GM18502 (cell line): Measurements from ENCODE around the gene MDH2.
"Not testable (repeated sequence)": the region's sequence is repeated elsewhere in the genome, so short reads cannot be mapped to it uniquely, and the experiment has no call there.

Experiments
- ATAC-seq: cut with Tn5 transposase; IDR thresholded peaks from one replicate; pipeline ENCODE4 v1.9.1; 2021; ENCODE audit warnings: mild to moderate bottlenecking; ENCODE audit not compliant: unreplicated experiment, poor library complexity

Gene MDH2

GRCh38 chr7:76069238-76069638, 21.3 kb downstream of the MDH2 start:
- ATAC-seq = no peak

- no peak for ATAC-seq
Measured at GRCh38 chr7:76071316-76072242, 23.7 kb downstream of the MDH2 start.

- ATAC-seq = no peak
Measured at GRCh38 chr7:76072243-76073148, 24.6 kb downstream of the MDH2 start.

- ATAC-seq = no peak
Measured at GRCh38 chr7:76073335-76073990, 25.6 kb downstream of the MDH2 start.

- no peak for ATAC-seq
Measured at GRCh38 chr7:76074306-76074971, 26.5 kb downstream of the MDH2 start.

GRCh38 chr7:76074972-76075370, 27.1 kb downstream of the MDH2 start:
- ATAC-seq = no peak

- no peak for ATAC-seq
Measured at GRCh38 chr7:76076995-76077394, 29.1 kb downstream of the MDH2 start.

GRCh38 chr7:76077435-76077834, 29.5 kb downstream of the MDH2 start:
- no peak for ATAC-seq

- ATAC-seq = no peak
Measured at GRCh38 chr7:76080204-76080603, 32.3 kb downstream of the MDH2 start.

- ATAC-seq = not testable (repeated sequence)
Measured at GRCh38 chr7:76084115-76084514, 36.2 kb downstream of the MDH2 start.

GRCh38 chr7:76086070-76086469, 38.2 kb downstream of the MDH2 start:
- no peak for ATAC-seq

- not testable (repeated sequence) for ATAC-seq
Measured at GRCh38 chr7:76087362-76087791, 39.5 kb downstream of the MDH2 start.

- ATAC-seq = no peak
Measured at GRCh38 chr7:76089865-76090475, 42.1 kb downstream of the MDH2 start.

GRCh38 chr7:76091506-76091905, 43.6 kb downstream of the MDH2 start:
- ATAC-seq = no peak

GRCh38 chr7:76093531-76093930, 45.6 kb downstream of the MDH2 start:
- not testable (repeated sequence) for ATAC-seq

- not testable (repeated sequence) for ATAC-seq
Measured at GRCh38 chr7:76094326-76094725, 46.4 kb downstream of the MDH2 start.

GRCh38 chr7:76095908-76096307, 48.0 kb downstream of the MDH2 start:
- ATAC-seq = no peak

- ATAC-seq = not testable (repeated sequence)
Measured at GRCh38 chr7:76101693-76102437, 54.0 kb downstream of the MDH2 start.

GRCh38 chr7:76103788-76104187, 55.9 kb downstream of the MDH2 start:
- not testable (repeated sequence) for ATAC-seq
